IMR-90 (cell line): ENCODE measurements around the gene RNF138. TPM values are rescaled to one million over a fixed set of nuclear protein-coding genes. Genes with fewer than 3 reads are reported as not detected.

Experiments
- ATAC-seq: fragments of 200-7000 bp; cut with Tn5 transposase; 2 replicates; pipeline ENCODE4 v1.9.1; 2020; ENCODE audit warnings: low read depth, mild to moderate bottlenecking, moderate library complexity
- BruUV-seq: library from RNA; stranded (reverse); fragments of 400-500 nt; replicated peaks from 2 replicates; lab custom pipeline; 2021; lab: Mats Ljungman, UMichigan
- CTCF ChIA-PET: fragments of 300-600 bp; formaldehyde crosslinking; extraction: SDS; loops from one replicate; lab custom pipeline; 2021; ENCODE audit warnings: antibody characterized with exemption; lab: Yijun Ruan, JAX
- POLR2A ChIA-PET: fragments of 300-600 bp; sonication (Branson Sonifier 250); formaldehyde crosslinking; loops from one replicate; lab custom pipeline; 2022; ENCODE audit warnings: antibody characterized with exemption; ENCODE audit not compliant: unreplicated experiment; lab: Charles Lee
- DNase-seq: peaks from one replicate; pipeline ENCODE4 v3.0.0; 2013
- H2AFZ ChIP-seq: replicated peaks from 2 replicates; pipeline ENCODE3; 2013; ENCODE audit warnings: low read length, mild to moderate bottlenecking; ENCODE audit not compliant: poor library complexity
- H2AK5ac ChIP-seq: 2 replicates; pipeline ENCODE4 v1.6.1; 2013; ENCODE audit warnings: low read depth, low read length, inconsistent platforms
- H2AK9ac ChIP-seq: replicated peaks from 2 replicates; pipeline ENCODE3; 2013; ENCODE audit warnings: mild to moderate bottlenecking, low read depth, low read length, moderate library complexity; ENCODE audit not compliant: poor library complexity
- H2BK120ac ChIP-seq: 2 replicates; pipeline ENCODE4 v1.6.1; 2013; ENCODE audit warnings: low read depth, low read length, inconsistent platforms
- H2BK15ac ChIP-seq: 3 replicates; pipeline ENCODE4 v1.6.1; 2013; ENCODE audit warnings: low read depth, low read length, inconsistent platforms
- H2BK20ac ChIP-seq: 2 replicates; pipeline ENCODE4 v1.6.1; 2013; ENCODE audit warnings: low read depth, mild to moderate bottlenecking, inconsistent platforms, low read length, moderate library complexity
- H2BK5ac ChIP-seq: 2 replicates; pipeline ENCODE4 v1.6.1; 2013; ENCODE audit warnings: mild to moderate bottlenecking, low read depth, low read length, inconsistent platforms; ENCODE audit not compliant: poor library complexity, severe bottlenecking
- H3K14ac ChIP-seq: replicated peaks from 2 replicates; pipeline ENCODE4 v1.6.1; 2013; ENCODE audit warnings: low read depth, low read length, inconsistent platforms
- H3K18ac ChIP-seq: 2 replicates; pipeline ENCODE4 v1.6.1; 2013; ENCODE audit warnings: low read depth, low read length, control low read depth
- H3K23ac ChIP-seq: 2 replicates; pipeline ENCODE4 v1.6.1; 2013; ENCODE audit warnings: low read depth, low read length, inconsistent platforms
- H3K27ac ChIP-seq: 2 replicates; pipeline ENCODE4 v1.5.1; 2013; ENCODE audit warnings: mild to moderate bottlenecking, control low read depth, low read length; ENCODE audit not compliant: insufficient read depth
- H3K27me3 ChIP-seq: 2 replicates; pipeline ENCODE4 v1.6.1; 2013; ENCODE audit warnings: low read length; ENCODE audit not compliant: control insufficient read depth, insufficient read depth
- H3K36me3 ChIP-seq: 2 replicates; pipeline ENCODE4 v1.6.1; 2013; ENCODE audit warnings: low read length, mixed read lengths; ENCODE audit not compliant: control insufficient read depth, insufficient read depth
- H3K4ac ChIP-seq: 2 replicates; pipeline ENCODE4 v1.6.1; 2013; ENCODE audit warnings: low read depth, low read length, inconsistent platforms
- H3K4me1 ChIP-seq: 2 replicates; pipeline ENCODE4 v1.6.1; 2013; ENCODE audit warnings: low read length, mixed read lengths; ENCODE audit not compliant: control insufficient read depth, insufficient read depth
- H3K4me2 ChIP-seq: 2 replicates; pipeline ENCODE4 v1.6.1; 2013; ENCODE audit warnings: low read depth, mild to moderate bottlenecking, control low read depth, low read length, moderate library complexity
- H3K4me3 ChIP-seq: 2 replicates; pipeline ENCODE4 v1.5.1; 2013; ENCODE audit warnings: low read depth, mild to moderate bottlenecking, control low read depth, low read length, moderate library complexity; ENCODE audit not compliant: insufficient read depth
- H3K56ac ChIP-seq: 2 replicates; pipeline ENCODE4 v1.6.1; 2013; ENCODE audit warnings: low read length, inconsistent platforms; ENCODE audit not compliant: insufficient read depth; ENCODE audit errors: extremely low read depth
- H3K79me1 ChIP-seq, 2 experiments: 2 replicates each; pipeline ENCODE4 v1.6.1; 2013; ENCODE audit warnings: low read length in 2 of 2, inconsistent platforms in 1 of 2, low read depth in 1 of 2
- H3K9ac ChIP-seq: 2 replicates; pipeline ENCODE4 v1.6.1; 2013; ENCODE audit warnings: low read depth, low read length, control low read depth
- H3K9me1 ChIP-seq: 2 replicates; pipeline ENCODE4 v1.6.1; 2013; ENCODE audit warnings: low read length, inconsistent platforms; ENCODE audit not compliant: insufficient read depth
- H3K9me3 ChIP-seq: 2 replicates; pipeline ENCODE4 v1.6.1; 2013; ENCODE audit warnings: low read length; ENCODE audit not compliant: control insufficient read depth, insufficient read depth
- H4K20me1 ChIP-seq: 2 replicates; pipeline ENCODE4 v1.6.1; 2013; ENCODE audit warnings: low read length, inconsistent platforms; ENCODE audit not compliant: insufficient read depth
- H4K5ac ChIP-seq: 2 replicates; pipeline ENCODE4 v1.6.1; 2013; ENCODE audit warnings: mild to moderate bottlenecking, low read depth, low read length, control low read depth
- H4K8ac ChIP-seq, 2 experiments: 2 replicates each; pipeline ENCODE4 v1.6.1; 2013; ENCODE audit warnings: low read depth in 2 of 2, low read length in 2 of 2, control low read depth in 1 of 2, inconsistent platforms in 1 of 2
- H4K91ac ChIP-seq: 2 replicates; pipeline ENCODE4 v1.6.1; 2013; ENCODE audit warnings: low read depth, low read length, inconsistent platforms; ENCODE audit not compliant: insufficient read depth
- BHLHE40 ChIP-seq: fragments of 150-350 bp; IDR thresholded peaks from 2 replicates; pipeline ENCODE4 v1.6.1; 2016; ENCODE audit warnings: mild to moderate bottlenecking, low read depth, low read length
- CEBPB ChIP-seq: IDR thresholded peaks from 2 replicates; pipeline ENCODE4 v1.6.1; 2012; ENCODE audit warnings: low read depth, low read length, improper control_type of control experiment
- CHD1 ChIP-seq: IDR thresholded peaks from 2 replicates; pipeline ENCODE4 v1.6.1; 2012; ENCODE audit warnings: low read depth, low read length, improper control_type of control experiment
- CTCF ChIP-seq: conservative IDR thresholded peaks from 2 replicates; pipeline ENCODE4 v1.5.1; 2012; ENCODE audit warnings: mild to moderate bottlenecking, low read depth, low read length, improper control_type of control experiment
- ELK1 ChIP-seq: fragments of 150-350 bp; IDR thresholded peaks from 2 replicates; pipeline ENCODE4 v1.6.1; 2016; ENCODE audit warnings: low read depth, mild to moderate bottlenecking, low read length, moderate library complexity, borderline replicate concordance
- FOS ChIP-seq: fragments of 150-350 bp; IDR thresholded peaks from 2 replicates; pipeline ENCODE4 v1.6.1; 2016; ENCODE audit warnings: low read depth, low read length
- MAFK ChIP-seq: IDR thresholded peaks from 2 replicates; pipeline ENCODE4 v1.6.1; 2012; ENCODE audit warnings: low read depth, low read length, improper control_type of control experiment
- MAZ ChIP-seq: IDR thresholded peaks from 2 replicates; pipeline ENCODE4 v1.6.1; 2012; ENCODE audit warnings: low read depth, mild to moderate bottlenecking, low read length, improper control_type of control experiment, moderate library complexity, borderline replicate concordance
- MXI1 ChIP-seq: IDR thresholded peaks from 2 replicates; pipeline ENCODE4 v1.6.1; 2012; ENCODE audit warnings: low read depth, mild to moderate bottlenecking, low read length, moderate library complexity, borderline replicate concordance
- NFE2L2 ChIP-seq: fragments of 150-350 bp; IDR thresholded peaks from 2 replicates; pipeline ENCODE4 v1.6.1; 2016; ENCODE audit warnings: low read depth, mild to moderate bottlenecking, low read length
- POLR2A ChIP-seq: IDR thresholded peaks from 2 replicates; pipeline ENCODE4 v1.6.1; 2012; ENCODE audit warnings: mild to moderate bottlenecking, low read depth, low read length
- RAD21 ChIP-seq: IDR thresholded peaks from 2 replicates; pipeline ENCODE4 v1.6.1; 2012; ENCODE audit warnings: low read length, improper control_type of control experiment
- RCOR1 ChIP-seq: IDR thresholded peaks from 2 replicates; pipeline ENCODE4 v1.6.1; 2012; ENCODE audit warnings: mild to moderate bottlenecking, low read length, improper control_type of control experiment; ENCODE audit not compliant: insufficient replicate concordance
- RFX5 ChIP-seq: IDR thresholded peaks from 2 replicates; pipeline ENCODE4 v1.8.0; 2012; ENCODE audit warnings: low read depth, mild to moderate bottlenecking, low read length, moderate library complexity
- SMC3 ChIP-seq: fragments of 150-350 bp; IDR thresholded peaks from 2 replicates; pipeline ENCODE4 v1.6.1; 2016; ENCODE audit warnings: low read depth, mild to moderate bottlenecking, antibody characterized with exemption, low read length, moderate library complexity
- USF2 ChIP-seq: fragments of 150-350 bp; IDR thresholded peaks from 2 replicates; pipeline ENCODE4 v1.6.1; 2017; ENCODE audit warnings: mild to moderate bottlenecking, antibody characterized with exemption, low read length, low read depth
- WGBS, 2 experiments: methylation state at CpG; one replicate each; pipeline versions ENCODE4 v1.1.5 to v1.1.7; 2013; ENCODE audit warnings: missing lambda C conversion rate in 2 of 2; ENCODE audit not compliant: insufficient read length in 1 of 2; ENCODE audit errors: extremely low coverage in 2 of 2; 5-methylcytosine and 5-hydroxymethylcytosine counted together
- dilution Hi-C: fragments of 300-500 bp; cut with HindIII; formaldehyde crosslinking; loops from one replicate; pipeline ENCODE4 v1.14.3; 2018; ENCODE audit warnings: low sequenced_read_pairs; ENCODE audit not compliant: unreplicated experiment
- in situ Hi-C: fragments of 300-500 bp; cut with MboI; formaldehyde crosslinking; loops from 3 replicates; pipeline ENCODE4 v1.14.3; 2019; ENCODE audit warnings: low sequenced_read_pairs, inconsistent platforms, mixed read lengths
- intact Hi-C: fragments of 100-400 bp; cut with micrococcal nuclease; formaldehyde crosslinking; loops from 2 replicates; pipeline ENCODE4 v1.10.0; 2022
- polyA plus RNA-seq, 3 experiments: library from polyadenylated mRNA; depleted of rRNA; stranded (reverse); fragments of >200 nt; gene quantifications; 2 replicates each; pipeline ENCODE4 v1.2.3, GENCODE V29; 2012; ENCODE audit warnings: low replicate concordance in 1 of 3
- total RNA-seq: library from RNA; depleted of rRNA; stranded (reverse); fragments of >200 nt; gene quantifications from 2 replicates; pipeline ENCODE4 v1.2.3, GENCODE V29; 2012

RNF138 gene
- total and polyA plus RNA-seq, 2 of the 4 experiments (the other 2 are of a cell fraction) = 18.1 to 36.0 TPM

DNA sequence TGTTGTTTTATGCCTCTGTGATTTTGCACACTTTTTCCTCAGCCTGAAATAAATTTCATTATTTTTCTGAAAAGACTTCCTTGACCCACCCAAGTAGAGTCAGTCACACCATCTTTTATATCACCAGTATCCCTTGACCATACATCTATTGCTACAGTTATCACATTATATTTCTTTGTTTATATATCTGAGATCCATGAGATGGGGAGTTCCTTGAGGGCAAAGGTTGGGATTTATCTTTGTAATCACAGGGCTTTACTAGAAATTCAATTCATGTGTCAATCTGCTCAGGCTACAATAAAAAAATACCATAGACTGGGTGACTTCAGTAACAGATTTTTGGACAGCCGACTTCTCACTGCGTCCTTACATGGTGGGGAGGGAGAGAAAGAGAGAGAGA, 12.8 kb upstream of the RNF138 start:
- Histone ChIP-seq H3K4me3 (no peak overlapping the region), H3K79me1 (no peaks in the 10 kb centered on the region), H3K4me2 (no peak overlapping the region), H3K56ac (no peak overlapping the region), H3K4me1 (no peaks in the 10 kb centered on the region), H3K23ac (no peak overlapping the region), H3K18ac (no peak overlapping the region), H3K4ac (no peak overlapping the region), H2BK20ac (no peak overlapping the region), H2AK5ac (no peak overlapping the region), H2BK15ac (no peak overlapping the region), H4K20me1 (no peaks in the 10 kb centered on the region), H2AK9ac (no peak overlapping the region), H3K9me3 (no peaks in the 10 kb centered on the region), H3K27me3 (no peaks in the 10 kb centered on the region; the same call in 1 of the 2 replicates), H4K91ac (no peak overlapping the region), H4K5ac (no peak overlapping the region), H3K36me3 (no peaks in the 10 kb centered on the region), H3K14ac (no peak overlapping the region), H3K9me1 (no peaks in the 10 kb centered on the region), H3K27ac (no peak overlapping the region), H2BK5ac (no peak overlapping the region), H4K8ac (no peak overlapping the region), H2AFZ (no peak overlapping the region), H2BK120ac (no peak overlapping the region), H3K9ac (no peak overlapping the region)
- no peak for DNase-seq
- no TSS peak for BruUV-seq
- no peak for ATAC-seq
- ChIA-PET POLR2A (no interaction called here), CTCF (no interaction called here)
- dilution Hi-C loops (no loop called here), intact Hi-C loops (no loop called here), in situ Hi-C loops (no loop called here)
- no peak for TF ChIP-seq BHLHE40
- TF ChIP-seq RAD21 = no peak
- no peak for TF ChIP-seq FOS
- no peak for TF ChIP-seq MAFK
- no peak for TF ChIP-seq CHD1
- TF ChIP-seq ELK1 = no peak
- no peak for TF ChIP-seq MXI1
- TF ChIP-seq CTCF = no peak
- TF ChIP-seq NFE2L2 = no peak
- no peak for TF ChIP-seq CEBPB
- no peak for TF ChIP-seq RCOR1
- no peak for TF ChIP-seq MAZ
- TF ChIP-seq POLR2A = no peak
- TF ChIP-seq USF2 = no peak
- no peak for TF ChIP-seq SMC3
- TF ChIP-seq RFX5 = no peak
- no CpG with 5 or more reads among the region's 2 CpGs for WGBS, 2 experiments
